ENCODE results near the gene RIOK3.

DNA sequence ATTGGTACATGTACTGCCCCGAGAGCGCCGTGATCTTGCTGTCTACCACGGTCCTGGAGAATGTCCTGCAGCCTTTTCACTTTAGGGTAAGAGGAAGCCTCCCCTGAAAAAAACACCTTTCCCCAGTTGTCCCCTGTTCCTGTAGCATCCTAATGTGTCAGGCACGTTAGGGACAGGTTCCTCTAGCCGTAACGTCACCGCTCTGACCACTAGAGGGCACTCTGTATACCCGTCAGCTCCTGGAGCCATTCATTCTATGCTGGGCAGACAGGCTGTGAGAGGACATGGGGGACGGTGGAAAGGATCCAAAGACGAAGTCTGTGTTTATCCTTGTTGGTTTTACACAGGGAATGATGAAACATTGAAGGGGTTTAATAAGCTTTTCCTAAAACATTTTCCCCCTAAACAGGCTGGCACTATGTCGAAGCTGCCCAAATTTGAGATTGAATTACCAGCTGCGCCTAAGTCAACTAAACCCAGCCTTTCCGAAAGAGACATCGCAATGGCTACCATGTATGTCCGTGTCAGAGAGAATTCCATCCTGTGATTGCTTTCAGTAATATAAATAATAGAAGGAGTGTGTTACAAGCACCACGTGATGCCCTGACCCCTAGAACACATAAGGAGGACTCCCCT, 62.9 kb downstream of the RIOK3 start:
- TF ChIP-seq, protein P1, sequence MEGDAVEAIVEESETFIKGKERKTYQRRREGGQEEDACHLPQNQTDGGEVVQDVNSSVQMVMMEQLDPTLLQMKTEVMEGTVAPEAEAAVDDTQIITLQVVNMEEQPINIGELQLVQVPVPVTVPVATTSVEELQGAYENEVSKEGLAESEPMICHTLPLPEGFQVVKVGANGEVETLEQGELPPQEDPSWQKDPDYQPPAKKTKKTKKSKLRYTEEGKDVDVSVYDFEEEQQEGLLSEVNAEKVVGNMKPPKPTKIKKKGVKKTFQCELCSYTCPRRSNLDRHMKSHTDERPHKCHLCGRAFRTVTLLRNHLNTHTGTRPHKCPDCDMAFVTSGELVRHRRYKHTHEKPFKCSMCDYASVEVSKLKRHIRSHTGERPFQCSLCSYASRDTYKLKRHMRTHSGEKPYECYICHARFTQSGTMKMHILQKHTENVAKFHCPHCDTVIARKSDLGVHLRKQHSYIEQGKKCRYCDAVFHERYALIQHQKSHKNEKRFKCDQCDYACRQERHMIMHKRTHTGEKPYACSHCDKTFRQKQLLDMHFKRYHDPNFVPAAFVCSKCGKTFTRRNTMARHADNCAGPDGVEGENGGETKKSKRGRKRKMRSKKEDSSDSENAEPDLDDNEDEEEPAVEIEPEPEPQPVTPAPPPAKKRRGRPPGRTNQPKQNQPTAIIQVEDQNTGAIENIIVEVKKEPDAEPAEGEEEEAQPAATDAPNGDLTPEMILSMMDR (IDR thresholded peaks at IDR 0.05) = peak; percentile 70 to 89 (median 79)
- TF ChIP-seq POLR2A (IDR thresholded peaks at IDR 0.05; ENCODE audit: low read depth) = no peak

Data from esophagus muscularis mucosa (tissue), 3 donors.